Lower lobe of right lung (tissue), 2 donors: Measurements from ENCODE around the gene LRPAP1. TPM values are rescaled to one million over a fixed set of nuclear protein-coding genes. Genes with fewer than 3 reads are reported as not detected.

Experiments
- ATAC-seq, 2 donors: fragments of 200-7000 bp; cut with Tn5 transposase; one replicate each; pipeline ENCODE4 v1.9.1; 2020 to 2022; ENCODE audit warnings: mild to moderate bottlenecking in 2 of 2, moderate library complexity in 2 of 2
- DNase-seq: peaks from one replicate; pipeline ENCODE4 v3.0.0-alpha.2; 2020
- H3K27ac ChIP-seq: fragments of 200-600 bp; one replicate; pipeline ENCODE4 v1.8.0; 2022
- H3K27me3 ChIP-seq: fragments of 200-600 bp; one replicate; pipeline ENCODE4 v1.8.0; 2022; ENCODE audit warnings: low read depth
- H3K36me3 ChIP-seq: fragments of 200-600 bp; one replicate; pipeline ENCODE4 v1.8.0; 2022; ENCODE audit warnings: mild to moderate bottlenecking
- H3K4me1 ChIP-seq: fragments of 200-600 bp; one replicate; pipeline ENCODE4 v1.8.0; 2022
- H3K4me3 ChIP-seq: fragments of 200-600 bp; one replicate; pipeline ENCODE4 v1.8.0; 2022; ENCODE audit warnings: mild to moderate bottlenecking
- H3K9me3 ChIP-seq: fragments of 200-600 bp; one replicate; pipeline ENCODE4 v1.8.0; 2022
- CTCF ChIP-seq: fragments of 200-600 bp; IDR thresholded peaks from one replicate; pipeline ENCODE4 v1.8.0; 2022; ENCODE audit warnings: antibody characterized with exemption, mild to moderate bottlenecking
- intact Hi-C: fragments of 100-400 bp; cut with DNase I; formaldehyde crosslinking; loops from one replicate; pipeline ENCODE4 v1.11.0; 2022
- total RNA-seq: library from RNA; stranded (reverse); fragmentation: NEBNext Ultra II Directional; extraction: Animal tissue kit (Norgen Biotek cat#: 25700); gene quantifications from one replicate; pipeline ENCODE4 v1.2.1, GENCODE V29; 2021
- donor health status: DM: no; HTN: yes; CAD: no; lungs with severe emphysema.

Gene LRPAP1
- total RNA-seq, 1 donor from 2014 or later = 224 TPM

DNA sequence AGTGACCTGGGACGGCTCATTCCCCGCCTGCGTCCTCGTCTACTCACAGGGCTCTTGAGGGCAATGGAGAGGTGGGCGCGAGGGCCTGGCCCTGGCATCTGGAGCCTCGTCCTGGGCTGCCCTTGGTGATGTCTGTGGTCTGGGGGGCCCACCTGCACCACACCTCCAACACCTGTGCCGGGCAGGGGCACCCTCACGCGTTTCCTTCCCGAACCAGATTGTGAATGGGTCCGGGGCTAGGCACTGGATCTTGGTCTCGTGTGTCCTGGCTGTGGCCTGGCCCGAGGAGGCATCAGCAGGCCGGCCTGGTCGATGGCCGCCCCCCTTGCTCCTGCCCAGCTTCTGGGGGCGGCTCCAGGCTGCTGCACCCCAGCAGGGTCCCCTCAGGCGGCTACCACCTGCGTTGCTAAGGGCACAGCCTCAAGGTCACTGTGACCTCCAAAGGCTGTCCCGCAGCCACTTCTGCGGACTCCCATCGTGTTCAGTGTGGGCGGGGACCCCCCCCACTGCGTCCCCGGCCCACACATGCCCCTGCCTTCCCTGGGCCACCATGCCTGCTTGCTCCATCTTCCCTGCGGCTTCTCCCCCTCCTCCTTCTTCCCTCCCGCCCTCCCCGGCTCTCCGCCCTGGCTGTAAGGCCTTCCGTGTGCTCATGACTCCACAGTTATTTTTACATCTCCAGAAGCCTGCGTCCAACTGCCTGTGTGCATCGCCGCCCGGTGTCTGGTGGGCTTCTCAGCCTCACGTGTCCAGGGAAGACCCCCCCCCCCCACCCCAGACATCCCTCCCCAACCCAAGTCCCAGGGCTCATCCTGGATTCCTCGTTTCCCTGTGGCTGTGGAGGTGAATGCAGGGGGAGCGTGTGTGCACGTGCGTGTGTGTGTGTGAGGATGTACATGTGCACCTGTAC is 65.3 kb downstream of the LRPAP1 start:
- DNase-seq = peak; percentile 41
- H3K36me3 ChIP-seq = no peaks in the 10 kb centered on the region
- peaks cover 14% of the 10 kb centered on the region for H3K4me1 ChIP-seq

DNA sequence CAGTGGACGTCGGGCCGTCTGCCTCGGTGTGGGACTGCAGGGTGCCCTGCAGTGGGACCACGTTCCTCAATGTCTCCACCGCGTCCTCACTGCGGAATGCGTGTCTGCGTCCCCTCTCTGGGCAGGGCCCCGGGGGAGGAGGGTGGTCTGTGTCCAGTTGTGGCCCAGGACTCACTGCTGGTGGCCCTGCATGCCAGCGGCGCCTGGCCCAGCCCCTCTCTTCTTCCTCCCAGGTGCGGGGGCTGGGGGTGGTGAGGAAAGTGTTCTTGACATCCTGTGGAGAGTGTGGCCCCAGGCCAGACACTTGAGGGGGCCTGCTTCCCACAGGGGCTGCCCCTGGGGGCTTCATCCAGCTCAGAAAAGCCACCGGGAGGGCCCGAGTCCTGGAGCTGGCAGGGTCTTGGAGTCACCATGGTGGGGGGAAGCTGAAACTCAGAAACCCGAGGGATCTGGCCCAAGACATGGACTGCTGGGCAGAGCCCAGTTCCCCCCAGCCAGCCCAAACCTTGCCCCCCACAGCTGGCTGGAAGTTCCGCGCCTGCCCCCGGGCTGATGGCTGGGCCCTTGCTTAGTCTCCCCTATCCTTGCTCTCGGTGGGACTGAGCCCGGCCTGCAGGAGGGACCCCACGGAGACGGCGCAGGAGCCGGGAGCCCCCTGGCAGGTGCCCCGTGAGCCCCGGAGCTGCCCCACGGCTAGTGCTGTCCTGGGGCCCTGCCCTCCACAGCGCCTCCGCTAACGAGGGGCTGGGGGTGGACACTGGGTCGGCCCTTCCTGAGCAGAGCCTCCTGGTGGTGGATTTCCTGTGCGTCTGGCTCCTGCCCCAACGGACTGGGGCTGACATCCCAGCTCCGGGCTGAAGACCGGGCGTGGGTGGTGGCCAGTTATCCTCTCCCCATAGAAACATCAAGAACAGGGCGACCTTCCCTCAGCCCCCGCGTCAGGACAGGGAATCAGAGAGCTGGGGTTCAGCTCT is 66.2 kb downstream of the LRPAP1 start:
- Histone ChIP-seq H3K4me3 (no peak overlapping the region), H3K27ac (no peak overlapping the region), H3K4me1 (peaks cover 14% of the 10 kb centered on the region), H3K36me3 (no peaks in the 10 kb centered on the region), H3K27me3 (peaks cover 34% of the 10 kb centered on the region), H3K9me3 (no peaks in the 10 kb centered on the region)
- ATAC-seq = no peak
- TF ChIP-seq CTCF = no peak
- intact Hi-C loops = no loop called here
- no peak for DNase-seq

More for the DNA sequence above, 65.3 kb downstream of the LRPAP1 start:
- Histone ChIP-seq H3K4me3 (no peak overlapping the region), H3K27me3 (peaks cover 34% of the 10 kb centered on the region), H3K9me3 (no peaks in the 10 kb centered on the region), H3K27ac (no peak overlapping the region)
- ATAC-seq = no peak
- intact Hi-C loops = no loop called here
- TF ChIP-seq CTCF = no peak

- Histone ChIP-seq H3K9me3 (no peaks in the 10 kb centered on the region), H3K27me3 (peaks cover 34% of the 10 kb centered on the region), H3K4me1 (peaks cover 10% of the 10 kb centered on the region), H3K27ac (no peak overlapping the region), H3K4me3 (no peak overlapping the region), H3K36me3 (no peaks in the 10 kb centered on the region)
- intact Hi-C loops = no loop called here
- DNase-seq (no peak), ATAC-seq (no peak)
- no peak for TF ChIP-seq CTCF
Measured at GRCh38 chr4:3464911-3465697, 67.1 kb downstream of the LRPAP1 start.

- intact Hi-C loops = no loop called here
- Histone ChIP-seq H3K4me1 (peaks cover 9% of the 10 kb centered on the region), H3K27me3 (peaks cover 34% of the 10 kb centered on the region), H3K27ac (no peak overlapping the region), H3K36me3 (no peaks in the 10 kb centered on the region), H3K4me3 (no peak overlapping the region), H3K9me3 (no peaks in the 10 kb centered on the region)
- DNase-seq (no peak), ATAC-seq (no peak)
- no peak for TF ChIP-seq CTCF
Measured at GRCh38 chr4:3464349-3464905, 67.8 kb downstream of the LRPAP1 start.
